H1 (cell line): Measurements from ENCODE around the gene GCAT. TPM values are rescaled to one million over a fixed set of nuclear protein-coding genes. Genes with fewer than 3 reads are reported as not detected.

Experiments
- KDM1A ChIP-seq: fragments of 200-600, 300-600 bp; sonication (generic); IDR thresholded peaks from 2 replicates; pipeline ENCODE4 v1.7.1; 2016; ENCODE audit warnings: mild to moderate bottlenecking, low read length, borderline replicate concordance
- polyA plus RNA-seq, 7 experiments: library from polyadenylated mRNA; depleted of rRNA in 3 of 7; stranded (reverse) in 5 of 7; unstranded in 2 of 7; fragments of >200 nt in 5 of 7; fragments of 200-250 nt in 2 of 7; gene quantifications; 1 replicate in 5 of 7; 2 replicates in 1 of 7; 4 replicates in 1 of 7; pipeline versions ENCODE4 v1.2.1 to v1.2.3, GENCODE V29; 2011 to 2013; ENCODE audit warnings: missing spikeins in 2 of 7, mixed read lengths in 2 of 7
- total RNA-seq: library from RNA; stranded (reverse); fragmentation: NEBNext Ultra II Directional; extraction: Animal tissue kit (Norgen Biotek cat#: 25700); gene quantifications from 2 replicates; pipeline ENCODE4 v1.2.1, GENCODE V29; 2021

GCAT gene
- total and polyA plus RNA-seq, 2 of the 8 experiments (the other 6 are each of a cell fraction or from before 2014, with no cell fraction given): 24.3 to 47.5 TPM

- TF ChIP-seq KDM1A: 0 out of 2 replicates have a peak, but pooled peaks have one; percentile 9
Observed at GRCh38 chr22:37803195-37803638, 4.5 kb upstream of the GCAT start (continued).
